A549 (cell line): Measurements from ENCODE around the gene HOXB7. TPM values are rescaled to one million over a fixed set of nuclear protein-coding genes. Genes with fewer than 3 reads are reported as not detected.

Experiments used
- ATAC-seq, 2 experiments: fragments of 200-7000 bp in 1 of 2; fragments of >200 bp in 1 of 2; cut with Nextera tagmentation in 1 of 2; cut with Tn5 transposase in 1 of 2; 3 replicates each; pipeline versions ENCODE4 v1.8.0 to v1.9.1; 2018 to 2020; ENCODE audit warnings: mild to moderate bottlenecking in 1 of 2, moderate library complexity in 1 of 2
- CTCF ChIA-PET: fragments of 300-600 bp; sonication (Branson Sonifier 250); formaldehyde crosslinking; extraction: SDS; loops from one replicate; lab custom pipeline; 2021; ENCODE audit warnings: antibody characterized with exemption, inconsistent platforms; lab: Yijun Ruan, JAX
- POLR2A ChIA-PET: fragments of 350-600 bp; formaldehyde crosslinking; extraction: SDS; loops from one replicate; lab custom pipeline; 2021; ENCODE audit warnings: antibody characterized with exemption, inconsistent platforms; lab: Yijun Ruan, JAX
- DNase-seq, 2 experiments: peaks; one replicate each; pipeline versions ENCODE4 v3.0.0 to v3.0.0-alpha.2; 2011 to 2016; ENCODE audit warnings: low read depth in 1 of 2, low spot score in 1 of 2
- FAIRE-seq: peaks from 2 replicates; lab custom pipeline; 2011; peaks lifted over from hg19 to GRCh38; lab: Jason Lieb, UNC
- H3K27ac ChIP-seq, 2 experiments: fragments of >200 bp; sonication (Bioruptor Twin); formaldehyde crosslinking; 3 replicates each; pipeline ENCODE4 v1.5.1; 2016 to 2017
- H3K4me1 ChIP-seq: fragments of >200 bp; sonication (Bioruptor Twin); formaldehyde crosslinking; 3 replicates; pipeline ENCODE4 v1.6.1; 2016
- H3K4me2 ChIP-seq: fragments of >200 bp; sonication (Bioruptor Twin); formaldehyde crosslinking; 3 replicates; pipeline ENCODE4 v1.6.1; 2016
- H3K4me3 ChIP-seq: fragments of >200 bp; sonication (Bioruptor Twin); formaldehyde crosslinking; 3 replicates; pipeline ENCODE4 v1.5.1; 2016
- H3K9me3 ChIP-seq: fragments of >200 bp; sonication (Bioruptor Twin); formaldehyde crosslinking; 3 replicates; pipeline ENCODE4 v1.6.1; 2016
- BHLHE40 ChIP-seq: IDR thresholded peaks from 2 replicates; pipeline ENCODE4 v1.6.1; 2012; ENCODE audit warnings: low read depth, low read length, inconsistent platforms
- ESRRA ChIP-seq: fragments of 150-350 bp; IDR thresholded peaks from 2 replicates; pipeline ENCODE4 v1.6.1; 2014; ENCODE audit warnings: mild to moderate bottlenecking, low read length, borderline replicate concordance
- HEYL ChIP-seq: fragments of 250-450 bp; sonication (Bioruptor Pico); IDR thresholded peaks from 2 replicates; pipeline ENCODE4 v1.8.0; 2021; ENCODE audit warnings: mild to moderate bottlenecking, moderate library complexity
- JUN ChIP-seq, 2 experiments: fragments of >200 bp; sonication (Bioruptor Twin); formaldehyde crosslinking; IDR thresholded peaks; 2 replicates in 1 of 2; 3 replicates in 1 of 2; pipeline ENCODE4 v1.6.1; 2016 to 2017
- MAFK ChIP-seq: fragments of 450-650 bp; IDR thresholded peaks from 2 replicates; pipeline ENCODE4 v1.6.1; 2014; ENCODE audit not compliant: partially characterized antibody
- MAZ ChIP-seq: fragments of 150-350 bp; IDR thresholded peaks from 2 replicates; pipeline ENCODE4 v1.6.1; 2014; ENCODE audit warnings: antibody characterized with exemption, low read depth, low read length, borderline replicate concordance
- RAD21 ChIP-seq, 2 experiments: fragments of >200 bp in 1 of 2; sonication (Bioruptor Twin) in 1 of 2; formaldehyde crosslinking in 1 of 2; IDR thresholded peaks in 1 of 2; conservative IDR thresholded peaks in 1 of 2; 2 replicates in 1 of 2; 3 replicates in 1 of 2; pipeline ENCODE4 v1.6.1; 2012 to 2018; ENCODE audit warnings: inconsistent platforms in 1 of 2
- RCOR1 ChIP-seq: fragments of 150-350 bp; IDR thresholded peaks from 2 replicates; pipeline ENCODE4 v1.6.1; 2014; ENCODE audit warnings: antibody characterized with exemption, low read length, low read depth
- RNF2 ChIP-seq: fragments of 200-600 bp; sonication (generic); IDR thresholded peaks from 2 replicates; pipeline ENCODE4 v1.6.1; 2016; ENCODE audit warnings: low read depth, mild to moderate bottlenecking, antibody characterized with exemption, moderate library complexity, borderline replicate concordance
- SMC3 ChIP-seq: fragments of >200 bp; sonication (Bioruptor Twin); formaldehyde crosslinking; IDR thresholded peaks from 3 replicates; pipeline ENCODE4 v1.6.1; 2018; ENCODE audit warnings: inconsistent platforms
- SREBF2 ChIP-seq: fragments of 450-650 bp; IDR thresholded peaks from 2 replicates; pipeline ENCODE4 v1.6.1; 2014; ENCODE audit warnings: mild to moderate bottlenecking, moderate library complexity
- TFCP2L1 ChIP-seq: fragments of 250-450 bp; sonication (Bioruptor Pico); IDR thresholded peaks from 2 replicates; pipeline ENCODE4 v1.5.0; 2021; ENCODE audit warnings: mild to moderate bottlenecking
- ZC3H11A ChIP-seq: fragments of 450-650 bp; IDR thresholded peaks from 2 replicates; pipeline ENCODE4 v1.6.1; 2014; ENCODE audit warnings: antibody characterized with exemption, mild to moderate bottlenecking
- ZNF302 ChIP-seq: fragments of 250-450 bp; sonication (Bioruptor Pico); IDR thresholded peaks from 2 replicates; pipeline ENCODE4 v1.9.0; 2021; ENCODE audit warnings: inconsistent platforms, mild to moderate bottlenecking, moderate library complexity
- WGBS: methylation state at CpG from one replicate; pipeline ENCODE4 v1.1.6; 2017; ENCODE audit errors: missing lambda C conversion rate; 5-methylcytosine and 5-hydroxymethylcytosine counted together
- polyA plus RNA-seq, 4 experiments: library from polyadenylated mRNA; depleted of rRNA in 3 of 4; stranded (reverse); fragments of >200 nt; fragmentation: RNase III in 1 of 4; extraction: RNeasy Plus Mini Kit Qiagen cat#74134 plus additional on column Dnase treatment in 1 of 4; gene quantifications; 2 replicates in 3 of 4; 3 replicates in 1 of 4; pipeline ENCODE4 v1.2.3, GENCODE V29; 2011 to 2017
- TF ChIP-seq, protein P1 (sequence below): fragments of 450-650 bp; IDR thresholded peaks from 2 replicates; pipeline ENCODE4 v1.6.1; 2014; ENCODE audit warnings: antibody characterized with exemption
- TF ChIP-seq, protein P2 (sequence below): fragments of >200 bp; sonication (Bioruptor Twin); formaldehyde crosslinking; IDR thresholded peaks from 3 replicates; pipeline ENCODE4 v1.5.1; 2016
- TF ChIP-seq, protein P3 (sequence below): fragments of 250-450 bp; sonication (Bioruptor Pico); IDR thresholded peaks from 2 replicates; pipeline ENCODE4 v1.5.0; 2020; ENCODE audit warnings: low read depth, mild to moderate bottlenecking, moderate library complexity
- TF ChIP-seq, protein P4 (sequence below): IDR thresholded peaks from 2 replicates; pipeline ENCODE4 v1.6.1; 2012; ENCODE audit warnings: low read depth, borderline replicate concordance
- TF ChIP-seq, protein P5 (sequence below): IDR thresholded peaks from 2 replicates; pipeline ENCODE4 v1.6.1; 2012
- TF ChIP-seq, protein P6 (sequence below): fragments of 250-450 bp; sonication (Bioruptor Pico); IDR thresholded peaks from 2 replicates; pipeline ENCODE4 v1.5.0; 2021; ENCODE audit warnings: mild to moderate bottlenecking, moderate library complexity, borderline replicate concordance

The HOXB7 gene
- polyA plus RNA-seq, 2 of the 4 experiments (the other 2 are of a cell fraction): 22.3 to 32.3 TPM

DNA sequence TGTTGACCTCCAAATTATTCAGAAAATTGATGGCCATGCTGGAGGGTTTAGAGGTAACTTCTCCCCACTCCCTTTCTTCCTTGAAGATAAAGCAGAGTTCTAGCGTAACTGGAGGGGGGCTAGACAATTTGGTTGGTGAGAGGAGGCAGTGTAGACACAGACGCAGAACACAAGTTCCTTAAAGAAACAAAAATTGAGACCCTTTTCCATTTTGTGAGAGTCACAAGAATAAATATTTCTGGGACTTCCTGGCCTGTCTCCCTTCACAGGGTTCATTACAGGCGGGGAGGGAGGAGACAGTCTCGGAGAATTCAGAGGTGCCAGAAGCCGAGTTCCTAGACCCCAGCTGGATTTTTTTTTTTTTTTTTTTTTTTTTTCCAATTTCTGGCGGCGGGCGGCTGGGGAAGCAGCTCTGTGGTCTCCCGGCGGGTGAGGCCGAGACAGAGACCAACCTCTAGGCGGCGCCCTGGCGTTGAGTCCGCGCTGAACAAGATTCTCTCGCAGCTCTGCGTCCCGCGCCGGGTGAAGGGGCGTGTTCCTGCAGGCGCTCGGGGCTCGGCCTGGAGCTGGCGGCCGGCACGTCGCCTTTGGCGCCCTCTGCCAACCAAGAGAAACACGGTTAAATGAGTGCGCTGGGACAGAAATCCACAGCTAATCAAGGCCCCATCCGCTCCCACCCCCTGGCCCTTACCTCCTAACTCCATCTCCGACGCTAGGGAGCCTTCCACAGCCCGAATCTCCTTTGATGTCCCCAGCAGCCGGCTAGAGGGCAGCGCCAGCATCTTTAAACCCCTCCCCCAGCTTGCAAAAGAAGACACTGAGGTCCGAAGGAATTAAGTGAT is 25.6 kb upstream of the HOXB7 start:
- Histone ChIP-seq H3K4me2 (peak overlapping the region; percentile 74), H3K4me3 (no peak overlapping the region), H3K9me3 (no peaks in the 10 kb centered on the region), H3K4me1 (peaks cover 48% of the 10 kb centered on the region), H3K27ac (peak overlapping the region; percentile 53 to 74)
- peak; percentile 85 to 95 for ATAC-seq
- peak; percentile 95 to 97 for DNase-seq
- POLR2A ChIA-PET: interaction anchor here (0.6 to 3.9 kb wide), 11 partner anchors 9 to 588 kb away, joined by 3 to 45 read pairs (median 5); partner anchors contain the start of genes ATP5MC1, HOXB6, HOXB7 and HOXB9
- CTCF ChIA-PET: interaction anchor here (0.5 to 6.9 kb wide), 68 partner anchors 9 to 684 kb away, joined by 3 to 118 read pairs (median 4); partner anchors contain the start of genes HOXB5, HOXB8, HOXB9 and PRAC2
- 7% methylated on average over 39 of the region's 39 CpGs for WGBS
- no peak for FAIRE-seq
- TF ChIP-seq JUN (IDR thresholded peaks at IDR 0.05) (peak in 1 of 2 experiments; percentile 29; a peak in 1 of 5 replicates), SMC3 (peak; percentile 56), RNF2 (no peak), ZNF302 (CRISPR knock-in tag) (no peak), RCOR1 (0 out of 2 replicates have a peak, but pooled peaks have one; percentile 13), RAD21 (conservative IDR thresholded peaks at IDR 0.05 in 1 of 2, IDR thresholded peaks at IDR 0.05 in 1 of 2) (peak; percentile 41 to 49; a peak in 4 of 5 replicates)
- TF ChIP-seq, protein P1, sequence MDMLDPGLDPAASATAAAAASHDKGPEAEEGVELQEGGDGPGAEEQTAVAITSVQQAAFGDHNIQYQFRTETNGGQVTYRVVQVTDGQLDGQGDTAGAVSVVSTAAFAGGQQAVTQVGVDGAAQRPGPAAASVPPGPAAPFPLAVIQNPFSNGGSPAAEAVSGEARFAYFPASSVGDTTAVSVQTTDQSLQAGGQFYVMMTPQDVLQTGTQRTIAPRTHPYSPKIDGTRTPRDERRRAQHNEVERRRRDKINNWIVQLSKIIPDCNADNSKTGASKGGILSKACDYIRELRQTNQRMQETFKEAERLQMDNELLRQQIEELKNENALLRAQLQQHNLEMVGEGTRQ: no peak
- TF ChIP-seq, protein P2, sequence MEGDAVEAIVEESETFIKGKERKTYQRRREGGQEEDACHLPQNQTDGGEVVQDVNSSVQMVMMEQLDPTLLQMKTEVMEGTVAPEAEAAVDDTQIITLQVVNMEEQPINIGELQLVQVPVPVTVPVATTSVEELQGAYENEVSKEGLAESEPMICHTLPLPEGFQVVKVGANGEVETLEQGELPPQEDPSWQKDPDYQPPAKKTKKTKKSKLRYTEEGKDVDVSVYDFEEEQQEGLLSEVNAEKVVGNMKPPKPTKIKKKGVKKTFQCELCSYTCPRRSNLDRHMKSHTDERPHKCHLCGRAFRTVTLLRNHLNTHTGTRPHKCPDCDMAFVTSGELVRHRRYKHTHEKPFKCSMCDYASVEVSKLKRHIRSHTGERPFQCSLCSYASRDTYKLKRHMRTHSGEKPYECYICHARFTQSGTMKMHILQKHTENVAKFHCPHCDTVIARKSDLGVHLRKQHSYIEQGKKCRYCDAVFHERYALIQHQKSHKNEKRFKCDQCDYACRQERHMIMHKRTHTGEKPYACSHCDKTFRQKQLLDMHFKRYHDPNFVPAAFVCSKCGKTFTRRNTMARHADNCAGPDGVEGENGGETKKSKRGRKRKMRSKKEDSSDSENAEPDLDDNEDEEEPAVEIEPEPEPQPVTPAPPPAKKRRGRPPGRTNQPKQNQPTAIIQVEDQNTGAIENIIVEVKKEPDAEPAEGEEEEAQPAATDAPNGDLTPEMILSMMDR: peak; percentile 93
- TF ChIP-seq, protein P3, sequence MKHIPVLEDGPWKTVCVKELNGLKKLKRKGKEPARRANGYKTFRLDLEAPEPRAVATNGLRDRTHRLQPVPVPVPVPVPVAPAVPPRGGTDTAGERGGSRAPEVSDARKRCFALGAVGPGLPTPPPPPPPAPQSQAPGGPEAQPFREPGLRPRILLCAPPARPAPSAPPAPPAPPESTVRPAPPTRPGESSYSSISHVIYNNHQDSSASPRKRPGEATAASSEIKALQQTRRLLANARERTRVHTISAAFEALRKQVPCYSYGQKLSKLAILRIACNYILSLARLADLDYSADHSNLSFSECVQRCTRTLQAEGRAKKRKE (CRISPR knock-in tag): peak; percentile 55; the same call in 1 of the 2 replicates
- TF ChIP-seq, protein P4, sequence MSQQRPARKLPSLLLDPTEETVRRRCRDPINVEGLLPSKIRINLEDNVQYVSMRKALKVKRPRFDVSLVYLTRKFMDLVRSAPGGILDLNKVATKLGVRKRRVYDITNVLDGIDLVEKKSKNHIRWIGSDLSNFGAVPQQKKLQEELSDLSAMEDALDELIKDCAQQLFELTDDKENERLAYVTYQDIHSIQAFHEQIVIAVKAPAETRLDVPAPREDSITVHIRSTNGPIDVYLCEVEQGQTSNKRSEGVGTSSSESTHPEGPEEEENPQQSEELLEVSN: peak; percentile 54; the same call in 1 of the 2 replicates
- TF ChIP-seq, protein P5, sequence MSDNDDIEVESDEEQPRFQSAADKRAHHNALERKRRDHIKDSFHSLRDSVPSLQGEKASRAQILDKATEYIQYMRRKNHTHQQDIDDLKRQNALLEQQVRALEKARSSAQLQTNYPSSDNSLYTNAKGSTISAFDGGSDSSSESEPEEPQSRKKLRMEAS: peak; percentile 83
- TF ChIP-seq, protein P6, sequence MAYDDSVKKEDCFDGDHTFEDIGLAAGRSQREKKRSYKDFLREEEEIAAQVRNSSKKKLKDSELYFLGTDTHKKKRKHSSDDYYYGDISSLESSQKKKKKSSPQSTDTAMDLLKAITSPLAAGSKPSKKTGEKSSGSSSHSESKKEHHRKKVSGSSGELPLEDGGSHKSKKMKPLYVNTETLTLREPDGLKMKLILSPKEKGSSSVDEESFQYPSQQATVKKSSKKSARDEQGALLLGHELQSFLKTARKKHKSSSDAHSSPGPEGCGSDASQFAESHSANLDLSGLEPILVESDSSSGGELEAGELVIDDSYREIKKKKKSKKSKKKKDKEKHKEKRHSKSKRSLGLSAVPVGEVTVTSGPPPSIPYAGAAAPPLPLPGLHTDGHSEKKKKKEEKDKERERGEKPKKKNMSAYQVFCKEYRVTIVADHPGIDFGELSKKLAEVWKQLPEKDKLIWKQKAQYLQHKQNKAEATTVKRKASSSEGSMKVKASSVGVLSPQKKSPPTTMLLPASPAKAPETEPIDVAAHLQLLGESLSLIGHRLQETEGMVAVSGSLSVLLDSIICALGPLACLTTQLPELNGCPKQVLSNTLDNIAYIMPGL: 0 out of 2 replicates have a peak, but pooled peaks have one; percentile 34

DNA sequence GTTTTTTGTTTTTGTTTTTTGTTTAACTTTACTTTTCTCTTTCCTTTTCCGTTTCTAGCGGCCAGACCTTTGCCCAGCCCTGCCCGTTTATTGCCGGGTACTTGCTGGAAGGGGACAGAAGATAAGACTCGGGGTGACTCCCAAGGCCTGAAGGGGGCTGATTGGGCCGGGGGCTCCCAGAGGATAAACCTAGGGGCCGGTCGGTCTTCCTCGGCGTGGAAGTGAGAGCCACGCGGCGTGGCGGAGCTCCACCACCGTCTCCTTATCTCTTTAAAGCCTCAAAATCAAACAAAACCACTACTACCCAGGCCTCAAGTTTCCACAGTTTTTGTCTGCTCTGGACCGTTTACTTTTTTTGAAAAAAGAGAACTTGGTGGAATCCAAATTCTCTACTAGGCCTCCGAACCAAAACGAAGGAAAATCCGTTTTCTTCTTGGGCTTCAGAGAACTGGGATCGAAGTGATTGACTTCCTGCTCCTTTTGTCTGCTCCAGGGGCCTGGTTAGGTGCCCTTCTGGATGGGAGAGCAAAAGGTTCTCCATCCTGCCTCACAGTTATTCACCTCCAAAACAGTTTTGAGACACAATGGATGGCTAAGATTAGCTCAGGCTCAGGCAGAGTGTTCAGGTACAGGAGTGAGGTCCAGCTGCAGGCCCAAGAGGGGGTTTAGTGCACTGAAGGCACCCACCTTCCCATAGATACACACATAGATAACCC is 23.8 kb upstream of the HOXB7 start:
- H3K9me3 ChIP-seq: no peaks in the 10 kb centered on the region
- CTCF ChIA-PET: interaction anchor here (0.7 to 6.9 kb wide), 8 partner anchors 7 to 37 kb away, joined by 3 to 118 read pairs (median 26); partner anchors contain the start of gene HOXB9
- H3K4me2 ChIP-seq: no peak overlapping the region
- no peak for DNase-seq
- no peak for FAIRE-seq
- TF ChIP-seq MAZ (no peak), BHLHE40 (no peak), TFCP2L1 (CRISPR knock-in tag) (no peak), SREBF2 (no peak), HEYL (CRISPR knock-in tag) (no peak), RAD21 (conservative IDR thresholded peaks at IDR 0.05 in 1 of 2, IDR thresholded peaks at IDR 0.05 in 1 of 2) (no peak), ESRRA (no peak), ZNF302 (CRISPR knock-in tag) (no peak), RCOR1 (no peak), ZC3H11A (no peak), MAFK (no peak)
- TF ChIP-seq, protein P3 (CRISPR knock-in tag): no peak
- H3K27ac ChIP-seq: no peak overlapping the region
- WGBS: 90% methylated on average over 20 of the region's 20 CpGs
- H3K4me3 ChIP-seq: no peak overlapping the region
- no peak for ATAC-seq
- H3K4me1 ChIP-seq: peaks cover 46% of the 10 kb centered on the region
- POLR2A ChIA-PET: interaction anchor here (3.9 kb wide), 1 partner anchor 9 kb away, joined by 45 read pairs; the partner anchor contains the start of gene HOXB9
